ENCODE results near the gene ITGB4. TPM values are rescaled to one million over a fixed set of nuclear protein-coding genes. Genes with fewer than 3 reads are reported as not detected.

ITGB4 gene
- total and polyA plus RNA-seq, 9 of the 15 experiments (the other 6 are each of a cell fraction or from before 2014, with no cell fraction given) = 0.05 to 2.8 (median 0.76) TPM; not detected in 3

DNA sequence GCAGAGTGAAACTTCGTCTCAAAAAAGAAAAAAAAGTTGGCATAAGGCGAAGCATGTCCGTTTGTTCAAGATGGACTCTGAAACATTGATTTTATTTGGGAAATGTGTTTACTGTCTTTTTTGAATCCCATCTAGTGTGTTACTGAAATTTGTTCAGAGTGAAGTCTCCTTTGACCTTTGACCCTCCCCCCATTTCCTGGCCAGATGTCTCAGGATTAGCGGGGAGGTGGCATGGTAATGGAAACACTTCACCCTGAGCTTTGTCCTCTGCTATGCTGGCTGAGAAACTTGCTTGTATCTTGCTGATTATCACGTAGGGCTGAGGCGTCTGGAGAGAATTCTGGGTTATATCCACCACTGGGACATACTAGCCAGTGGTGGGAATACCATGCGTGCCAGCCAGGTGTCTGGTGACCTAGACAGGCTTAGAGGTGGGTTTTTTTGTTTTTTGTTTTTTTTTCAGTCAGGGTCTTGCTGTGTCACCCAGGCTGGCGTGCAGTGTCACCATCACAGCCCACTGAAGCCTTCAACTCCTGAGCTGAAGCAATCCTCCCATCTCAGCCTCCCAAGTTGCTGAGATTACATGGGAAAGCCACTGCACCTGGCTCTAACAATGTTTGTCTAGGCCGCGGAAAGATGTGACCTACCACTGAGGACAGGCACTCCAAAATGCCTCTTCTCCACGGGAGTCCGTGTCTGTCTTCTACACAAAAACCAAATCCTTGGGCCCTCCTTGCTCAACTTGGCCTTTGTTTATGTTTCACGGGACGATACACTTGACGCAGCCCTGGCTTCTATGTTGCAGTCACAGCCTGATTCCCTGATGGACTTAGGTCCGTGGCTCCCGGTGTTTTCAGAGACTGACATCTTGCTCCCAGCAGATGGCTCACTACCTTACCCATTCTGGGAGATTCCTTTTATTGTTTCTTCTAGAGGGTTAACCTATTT is 50.3 kb downstream of the ITGB4 start:
- CTCF ChIA-PET (ENCODE audit: low intra/inter-chr PET ratio) = interaction anchor here (0.9 kb wide), 1 partner anchor 61 kb away, joined by 4 read pairs; no protein-coding TSS in a partner anchor
- H3K4me3 ChIP-seq = no peak overlapping the region
- POLR2A ChIA-PET = interaction anchor here (0.6 to 11.1 kb wide), 10 partner anchors 7 to 170 kb away, joined by 3 to 464 read pairs (median 4); partner anchors contain the start of genes GALK1 and UNC13D
- TF ChIP-seq ZFP36 (IDR thresholded peaks at IDR 0.05; ENCODE audit: low read depth, low read length, partially characterized antibody) = no peak
- TF ChIP-seq ZNF174 (CRISPR knock-in tag; IDR thresholded peaks at IDR 0.05) = no peak
- peak in 1 of 2 experiments; percentile 39; a peak in 2 of 4 replicates for TF ChIP-seq RAD21 (CRISPR knock-in tag; conservative IDR thresholded peaks at IDR 0.05 in 1 of 2, IDR thresholded peaks at IDR 0.05 in 1 of 2)
- TF ChIP-seq GABPB1 (CRISPR knock-in tag; IDR thresholded peaks at IDR 0.05) = no peak
- TF ChIP-seq NFIX (CRISPR knock-in tag; IDR thresholded peaks at IDR 0.05; ENCODE audit: low read depth) = no peak
- TF ChIP-seq TCF3 (CRISPR knock-in tag; IDR thresholded peaks at IDR 0.05) = no peak
- TF ChIP-seq ZBTB11 (CRISPR knock-in tag; IDR thresholded peaks at IDR 0.05) = peak in 1 of 3 experiments; percentile 29; a peak in 1 of 6 replicates

More for the DNA sequence above, 50.3 kb downstream of the ITGB4 start:
- peak overlapping the region; percentile 35 for H2AFZ ChIP-seq (ENCODE audit: low read depth, low read length)
- H3K4me2 ChIP-seq (ENCODE audit: insufficient read depth, low read length) = no peak overlapping the region
- peaks cover 2 to 3% of the 10 kb centered on the region in 2 experiments; a peak in 3 of 5 replicates for H3K4me1 ChIP-seq (replicated peaks in 1 of 2; ENCODE audit: control insufficient read depth in 2 of 2, insufficient read depth in 2 of 2, low read length in 2 of 2)
- H3K27me3 ChIP-seq (ENCODE audit: control insufficient read depth in 2 of 2, insufficient read depth in 2 of 2, low read length in 2 of 2) = no peaks in the 10 kb centered on the region
- no peak overlapping the region for H3K27ac ChIP-seq (ENCODE audit: extremely low read depth, low read depth, low read length)
- no TSS peak for BruUV-seq (replicated peaks)
- H3K79me2 ChIP-seq (ENCODE audit: control insufficient read depth, insufficient read depth, low read length) = peaks cover 5% of the 10 kb centered on the region; the same call in 2 of the 3 replicates
- H3K9ac ChIP-seq (ENCODE audit: insufficient read depth in 1 of 2, low read depth in 2 of 2, low read length in 2 of 2) = no peak overlapping the region; a peak in 1 of 4 replicates
- ATAC-seq (no peak), FAIRE-seq (peak; percentile 48), DNase-seq (ENCODE audit: extremely low read depth in 1 of 4, low spot score in 3 of 4) (no peak)
- WGBS (ENCODE audit: insufficient coverage, low coverage, missing lambda C conversion rate) = 48% methylated on average over 17 of the region's 17 CpGs
- H3K36me3 ChIP-seq (ENCODE audit: control insufficient read depth, insufficient read depth, low read length) = peaks cover 6% of the 10 kb centered on the region
- no peaks in the 10 kb centered on the region for H3K9me3 ChIP-seq (replicated peaks; ENCODE audit: control insufficient read depth, insufficient read depth, low read depth, low read length)
- H3K9me1 ChIP-seq (ENCODE audit: control insufficient read depth, insufficient read depth, low read length) = no peaks in the 10 kb centered on the region
- intact Hi-C loops (cut with micrococcal nuclease) (no loop called here), in situ Hi-C loops (cut with MboI) (loop anchor here (10.0 kb wide), 1 partner anchor 233 kb away; the partner anchor contains the start of gene CDK3)
- H4K20me1 ChIP-seq (replicated peaks; ENCODE audit: control insufficient read depth, insufficient read depth, low read length) = peaks cover 13% of the 10 kb centered on the region

Data from K562 (cell line).